HK-2 (cell line): ENCODE results near the gene PREX1.

Source experiments
- DNase-seq: peaks from one replicate; pipeline ENCODE4 v3.0.0-alpha.2; 2018; ENCODE audit not compliant: unreplicated experiment

The PREX1 gene

GRCh38 chr20:48719598-48720255 is 108.1 kb downstream of the PREX1 start:
- DNase-seq, result no peak

GRCh38 chr20:48718786-48719578 is 108.8 kb downstream of the PREX1 start:
- DNase-seq, result no peak

GRCh38 chr20:48717680-48718223 is 110.0 kb downstream of the PREX1 start:
- no peak for DNase-seq

- DNase-seq, result no peak
Observed at GRCh38 chr20:48717095-48717672, 110.6 kb downstream of the PREX1 start.

- DNase-seq, result no peak
Observed at GRCh38 chr20:48716541-48716940, 111.3 kb downstream of the PREX1 start.

GRCh38 chr20:48716086-48716485 is 111.7 kb downstream of the PREX1 start:
- no peak for DNase-seq

GRCh38 chr20:48714764-48715163 is 113.0 kb downstream of the PREX1 start:
- no peak for DNase-seq

- no peak for DNase-seq
Observed at GRCh38 chr20:48711696-48712464, 115.9 kb downstream of the PREX1 start.

- no peak for DNase-seq
Observed at GRCh38 chr20:48711044-48711428, 116.8 kb downstream of the PREX1 start.

- no peak for DNase-seq
Observed at GRCh38 chr20:48710341-48711043, 117.3 kb downstream of the PREX1 start.

- no peak for DNase-seq
Observed at GRCh38 chr20:48709744-48710143, 118.1 kb downstream of the PREX1 start.

- no peak for DNase-seq
Observed at GRCh38 chr20:48709058-48709691, 118.6 kb downstream of the PREX1 start.

- DNase-seq, result no peak
Observed at GRCh38 chr20:48708630-48709029, 119.2 kb downstream of the PREX1 start.

- no peak for DNase-seq
Observed at GRCh38 chr20:48708116-48708515, 119.7 kb downstream of the PREX1 start.

GRCh38 chr20:48706710-48707365 is 121.0 kb downstream of the PREX1 start:
- DNase-seq, result no peak

GRCh38 chr20:48706116-48706656 is 121.6 kb downstream of the PREX1 start:
- DNase-seq, result no peak

- DNase-seq, result no peak
Observed at GRCh38 chr20:48705240-48706115, 122.3 kb downstream of the PREX1 start.

GRCh38 chr20:48704761-48705160 is 123.0 kb downstream of the PREX1 start:
- DNase-seq, result no peak
